Stimulated activated CD8-positive, alpha-beta memory T cell treated with anti-CD3 and anti-CD28 coated beads, Interleukin-2, amount 100 ng/mL, for 1 hour (primary cell): Measurements from ENCODE around the gene CHRM4.

Experiments
- DNase-seq, 2 donors: peaks; one replicate each; pipeline ENCODE4 v3.0.0-alpha.2; 2020; ENCODE audit warnings: low read depth in 2 of 2

Gene CHRM4

GRCh38 chr11:46402957-46403902 lies 11.7 kb upstream of the CHRM4 start:
- DNase-seq, result no peak

DNA sequence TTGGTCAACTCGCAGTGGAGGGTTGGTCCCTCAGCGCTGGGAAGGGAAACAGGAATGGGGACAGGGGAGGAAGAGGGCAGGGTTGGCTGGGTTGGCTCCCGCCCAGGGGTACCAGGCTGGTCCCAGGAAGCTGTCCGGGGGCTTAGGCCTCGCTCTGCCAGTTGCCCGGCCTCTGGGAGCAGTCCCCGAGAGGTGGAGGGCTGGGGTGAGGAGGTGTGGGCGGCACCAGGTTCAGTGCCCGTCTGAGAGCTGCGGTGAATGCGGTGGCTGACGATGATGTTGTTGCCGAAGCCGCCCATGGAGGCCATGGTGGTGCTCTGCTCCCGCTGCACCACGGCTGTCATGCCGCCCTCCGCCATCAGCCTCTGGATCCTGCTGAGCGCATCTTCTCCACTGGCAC lies 6.0 kb upstream of the CHRM4 start:
- DNase-seq, result no peak

DNA sequence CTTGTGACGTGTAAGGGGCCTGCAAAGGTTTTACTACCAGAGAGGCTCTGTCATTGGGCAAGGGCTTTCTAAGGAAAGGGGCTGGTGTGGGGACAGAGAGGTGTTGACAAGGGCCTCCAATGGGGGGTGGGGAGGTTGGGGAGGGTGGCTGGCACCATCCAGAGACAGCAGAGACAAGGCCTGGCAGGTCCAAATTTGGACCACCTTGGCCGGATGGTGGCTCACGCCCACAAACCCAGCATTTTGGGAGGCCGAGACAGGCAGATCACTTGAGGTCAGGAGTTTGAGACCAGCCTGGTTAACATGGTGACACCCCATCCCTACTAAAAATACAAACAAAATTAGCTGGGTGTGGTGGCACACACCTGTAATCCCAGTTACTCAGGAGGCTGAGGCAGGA lies 2.2 kb upstream of the CHRM4 start:
- no peak for DNase-seq

- DNase-seq, result no peak
These were observed 1.6 kb upstream of the CHRM4 start for GRCh38 chr11:46393231-46393616.

DNA sequence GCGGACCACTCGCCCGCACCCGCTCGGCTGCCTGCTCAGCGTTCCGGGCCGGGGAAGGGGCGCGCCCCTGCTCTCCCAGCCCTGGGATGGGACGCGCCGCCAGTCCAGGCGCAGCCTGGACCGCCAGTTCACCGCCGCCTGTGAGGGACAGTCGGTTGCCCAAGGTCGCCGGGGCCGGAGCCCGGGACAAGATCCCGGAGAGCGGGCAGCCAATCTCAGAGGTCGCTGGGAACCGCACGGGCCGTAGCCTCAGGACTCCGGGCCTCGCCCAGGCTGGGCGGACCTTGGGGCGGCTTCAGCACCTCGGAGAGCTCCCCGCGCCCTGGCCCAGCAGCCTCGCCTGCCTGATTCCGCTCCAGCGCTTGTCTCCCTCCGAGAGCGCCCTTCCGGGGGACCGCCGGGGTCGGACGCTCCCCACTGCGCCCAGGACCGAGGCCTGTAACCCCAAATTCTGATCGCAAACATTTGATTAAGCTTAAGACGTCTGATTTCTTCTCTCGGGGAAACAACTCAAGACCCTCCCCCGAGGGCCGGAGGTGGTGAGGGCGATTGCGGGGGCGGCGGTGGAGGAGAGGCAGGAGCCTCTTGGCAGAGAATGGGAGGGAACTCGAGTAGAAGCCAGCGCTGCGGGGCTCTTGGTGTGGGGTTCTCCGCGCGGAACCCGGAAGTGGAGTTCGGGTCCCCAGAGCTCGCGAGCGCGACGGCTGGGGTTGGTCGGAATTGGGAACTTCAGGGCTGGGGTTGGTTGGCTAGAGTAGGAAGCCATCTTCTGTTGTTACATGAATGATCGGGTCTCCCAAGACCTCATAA lies 1.1 kb upstream of the CHRM4 start:
- peak; percentile 55 to 58 for DNase-seq

DNA sequence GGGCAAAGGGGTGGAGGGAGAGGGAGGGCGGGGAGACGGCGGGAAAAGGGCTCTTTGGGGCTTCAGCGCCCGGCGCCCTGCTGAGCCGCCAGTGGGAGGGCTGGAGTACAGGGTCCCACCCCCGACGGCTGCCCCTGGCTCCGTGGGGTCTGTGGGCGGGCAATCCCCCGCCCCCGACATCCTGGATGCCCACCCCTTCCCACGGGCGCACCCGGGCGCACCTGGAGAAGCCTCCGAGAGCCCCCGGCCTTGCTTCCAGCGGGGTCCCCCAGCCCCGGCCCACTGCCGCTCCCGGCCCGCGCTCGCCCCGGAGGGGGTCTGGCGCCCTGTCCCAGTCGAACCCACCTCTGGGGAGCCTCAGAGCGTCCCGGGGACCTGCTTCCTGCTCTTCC lies 394 bp downstream of the CHRM4 start:
- no peak for DNase-seq

DNA sequence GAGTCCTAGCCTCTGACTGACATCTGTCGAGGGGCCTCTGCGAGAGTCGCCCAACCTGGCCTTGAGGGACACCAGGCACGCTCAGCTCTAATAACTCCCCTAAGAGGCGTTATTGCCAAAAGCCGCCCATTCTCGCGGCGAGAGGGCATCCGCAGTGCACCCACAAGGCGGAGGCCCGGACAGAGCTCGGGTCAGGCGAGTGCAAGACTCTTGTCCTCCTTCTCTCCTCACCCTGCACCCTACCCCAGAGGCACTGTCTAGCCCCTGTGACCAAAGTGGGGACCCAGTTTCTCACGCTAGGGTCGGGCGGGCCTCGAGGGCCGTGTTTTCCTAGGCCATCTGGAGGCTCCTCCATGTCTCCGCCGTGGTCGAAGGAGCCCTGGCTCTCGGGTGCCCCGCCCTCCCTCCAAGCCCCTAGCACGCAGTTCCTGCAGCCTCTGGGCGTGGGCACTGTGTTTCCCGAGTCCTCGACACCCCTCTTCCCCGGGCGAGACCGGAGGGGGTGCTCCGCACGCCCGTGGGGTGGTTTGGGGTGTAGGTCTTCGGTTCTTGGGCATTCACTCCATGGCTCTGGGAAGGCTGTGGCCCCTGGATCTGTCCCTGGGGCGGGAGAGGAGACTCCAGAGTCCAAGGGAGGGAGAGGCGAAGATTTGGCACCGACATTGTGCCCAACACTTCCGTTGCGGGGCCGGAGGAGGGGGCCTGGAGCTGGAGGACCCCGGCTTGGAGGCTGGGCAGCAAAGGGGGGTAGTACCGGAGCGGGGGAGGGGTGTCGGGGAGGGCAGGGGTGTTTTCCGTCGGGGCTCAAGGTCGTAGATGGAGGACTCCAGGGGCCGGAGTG lies 1.0 kb downstream of the CHRM4 start:
- DNase-seq, result no peak

GRCh38 chr11:46389450-46390330 lies 1.9 kb downstream of the CHRM4 start:
- no peak for DNase-seq

- DNase-seq, result no peak
These were observed 2.7 kb downstream of the CHRM4 start for GRCh38 chr11:46388619-46389449.

DNA sequence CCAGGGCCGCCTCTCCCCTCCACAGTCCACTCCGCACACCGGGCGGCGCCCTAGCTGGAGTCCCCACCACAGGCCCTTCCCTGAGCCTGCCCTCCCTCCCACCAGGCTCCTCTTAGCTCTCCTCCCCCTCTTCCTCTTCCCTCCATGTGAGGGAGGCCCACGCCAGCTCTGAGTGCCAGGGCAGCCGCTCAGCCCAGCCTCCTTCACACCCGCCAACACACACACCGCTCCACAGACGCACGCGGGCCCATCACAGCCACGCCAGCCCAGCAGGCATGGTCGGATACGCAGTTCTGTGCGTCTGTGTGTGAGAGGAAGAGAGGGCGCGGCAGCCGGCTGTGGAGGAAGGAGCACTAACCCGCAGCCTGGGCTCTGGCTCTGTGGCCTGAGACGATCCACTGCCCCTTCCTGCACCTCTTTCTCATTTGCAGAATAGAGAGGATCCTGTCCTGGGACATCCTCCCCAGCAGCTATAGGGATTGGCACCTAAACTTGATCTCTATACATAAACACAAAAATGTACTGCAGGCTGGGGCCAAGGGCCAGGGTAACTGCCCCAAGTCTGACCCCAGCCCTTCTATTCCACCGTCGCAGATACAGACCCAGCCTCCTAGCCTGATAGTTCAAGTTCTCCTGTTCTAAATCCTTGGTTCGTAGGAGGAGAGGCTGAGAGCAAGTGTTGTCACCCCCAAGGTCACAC lies 3.5 kb downstream of the CHRM4 start:
- DNase-seq, result no peak

GRCh38 chr11:46387456-46387855 lies 4.1 kb downstream of the CHRM4 start:
- DNase-seq, result no peak

DNA sequence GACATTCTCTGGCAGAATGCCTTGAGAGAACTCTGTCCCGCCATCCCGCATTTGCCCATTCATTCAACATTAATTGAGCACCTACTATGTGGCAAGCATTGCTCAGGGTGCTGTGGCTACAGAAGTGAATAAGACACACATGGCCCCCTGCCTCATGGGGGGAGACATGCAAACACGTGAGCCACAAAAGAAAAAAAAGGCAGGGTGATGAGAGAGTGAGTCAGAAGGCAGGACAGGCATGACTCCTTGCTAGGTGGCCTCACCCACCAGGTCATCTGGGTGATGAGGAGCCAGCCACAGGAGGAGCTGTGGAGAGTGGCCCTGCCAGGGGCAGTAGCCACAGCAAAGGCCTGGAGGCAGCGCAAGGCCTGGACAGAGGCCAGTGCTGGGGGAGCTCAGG lies 4.9 kb downstream of the CHRM4 start:
- no peak for DNase-seq

- DNase-seq, result no peak
These were observed 5.5 kb downstream of the CHRM4 start for GRCh38 chr11:46386005-46386578.

DNA sequence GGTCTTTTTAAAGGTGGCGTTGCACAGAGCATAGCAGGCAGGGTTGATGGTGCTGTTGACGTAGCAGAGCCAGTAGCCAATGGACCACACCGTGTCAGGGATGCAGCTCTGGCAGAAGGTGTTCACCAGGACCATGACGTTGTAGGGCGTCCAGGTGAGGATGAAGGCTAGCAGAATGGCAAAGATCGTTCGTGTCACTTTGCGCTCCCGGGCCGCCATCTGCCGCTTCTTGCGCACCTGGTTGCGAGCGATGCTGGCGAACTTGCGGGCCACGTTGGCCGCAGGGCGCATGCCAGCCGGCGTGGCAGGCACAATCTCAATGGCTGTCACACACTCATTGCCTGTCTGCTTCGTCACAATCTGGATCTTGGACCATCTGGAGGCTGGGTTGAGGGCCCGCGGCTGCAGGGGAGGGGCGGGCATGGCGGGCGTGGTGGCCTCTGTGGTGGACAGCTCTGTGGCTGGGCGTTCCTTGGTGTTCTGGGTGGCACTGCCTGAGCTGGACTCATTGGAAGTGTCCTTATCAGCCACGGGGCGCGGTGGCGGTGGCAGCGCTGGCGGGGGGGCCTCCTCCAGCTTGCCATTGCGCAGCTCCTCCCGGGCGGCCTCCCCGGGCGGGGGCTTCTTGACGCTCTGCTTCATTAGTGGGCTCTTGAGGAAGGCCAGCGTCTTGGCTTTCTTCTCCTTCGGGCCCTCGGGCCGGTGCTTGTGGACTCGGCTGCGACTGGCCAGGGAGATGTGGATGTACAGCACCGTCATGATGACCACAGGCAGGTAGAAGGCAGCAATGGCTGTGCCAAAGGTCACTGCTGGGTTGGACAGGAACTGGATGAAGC lies 6.2 kb downstream of the CHRM4 start:
- DNase-seq, result no peak

DNA sequence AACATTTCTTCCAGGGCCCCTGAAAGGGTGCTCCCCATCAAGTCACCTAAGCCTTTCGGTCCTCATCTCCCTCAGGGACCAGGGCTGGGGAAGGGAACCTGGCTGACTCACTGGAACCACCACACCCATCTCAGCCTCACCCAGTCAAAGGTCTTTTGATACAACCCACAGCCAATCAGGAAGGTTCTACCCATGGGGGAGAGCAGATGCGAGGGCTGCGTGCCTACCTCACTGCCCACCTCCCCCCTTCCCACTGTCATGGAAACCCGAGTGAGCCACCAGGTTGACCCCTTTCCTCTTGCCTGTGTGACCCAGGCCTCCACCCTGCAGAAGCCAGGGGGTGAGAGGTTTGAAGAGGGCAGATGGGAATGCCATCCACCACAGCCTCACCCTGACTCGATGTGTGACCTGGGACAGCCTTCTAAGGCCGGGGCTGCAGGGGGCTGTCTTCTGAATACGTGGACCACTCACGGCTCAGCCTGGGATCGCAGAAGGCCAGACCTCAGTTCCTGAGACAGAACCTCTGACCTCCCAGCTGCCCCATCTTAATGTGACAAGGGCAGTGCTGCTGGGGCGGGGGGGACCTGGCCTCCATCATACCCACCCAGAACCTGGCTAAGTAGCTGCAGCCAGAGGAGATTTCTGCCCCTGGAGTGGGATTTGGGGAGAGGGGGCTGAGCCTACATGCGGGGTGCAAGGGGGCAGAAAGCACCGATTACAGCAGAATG lies 7.4 kb downstream of the CHRM4 start:
- no peak for DNase-seq

DNA sequence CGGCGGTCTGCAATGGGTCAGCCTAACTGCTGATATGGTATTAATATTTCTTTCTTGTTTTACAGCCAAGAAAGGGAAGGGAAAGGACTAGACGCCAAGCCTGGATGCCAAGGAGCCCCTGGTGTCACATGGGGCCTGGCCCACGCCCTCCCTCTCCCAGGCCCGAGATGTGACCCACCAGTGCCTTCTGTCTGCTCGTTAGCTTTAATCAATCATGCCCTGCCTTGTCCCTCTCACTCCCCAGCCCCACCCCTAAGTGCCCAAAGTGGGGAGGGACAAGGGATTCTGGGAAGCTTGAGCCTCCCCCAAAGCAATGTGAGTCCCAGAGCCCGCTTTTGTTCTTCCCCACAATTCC lies 8.2 kb downstream of the CHRM4 start:
- no peak for DNase-seq

DNA sequence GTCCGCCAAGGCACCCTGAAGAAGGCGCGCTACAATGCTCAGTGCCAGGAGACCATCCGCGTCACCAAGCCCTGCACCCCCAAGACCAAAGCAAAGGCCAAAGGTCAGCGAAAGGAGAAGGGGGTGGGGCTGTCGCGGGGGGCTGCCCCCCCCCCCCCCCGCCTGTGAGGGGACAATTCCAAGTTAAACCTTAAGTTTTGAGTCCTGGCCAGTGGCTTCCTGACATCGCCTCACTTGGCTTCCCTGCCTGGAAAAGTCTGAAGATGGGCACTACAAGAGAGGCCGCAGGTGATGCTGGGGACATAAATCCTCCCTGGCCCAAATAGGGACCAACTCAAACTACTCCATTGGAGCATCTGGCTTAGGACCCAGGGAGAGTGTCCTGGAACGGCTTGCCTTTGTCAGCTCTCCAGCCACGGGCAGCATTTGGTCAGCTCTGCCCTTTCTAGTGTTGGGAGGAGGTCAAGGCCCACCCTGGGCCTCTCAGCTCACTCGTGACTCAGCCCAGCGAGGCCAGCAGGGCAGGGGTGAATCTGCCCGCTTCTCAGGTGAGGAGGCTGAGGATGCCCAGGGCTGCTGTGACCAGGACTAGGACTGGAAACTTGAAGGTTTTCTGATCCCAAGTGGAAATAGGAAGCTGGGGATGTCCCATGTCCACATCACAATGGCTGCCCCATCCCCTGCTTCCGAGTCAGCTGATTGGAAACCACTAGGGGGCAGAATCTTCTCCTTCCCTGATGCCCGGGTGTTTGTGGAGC lies 8.8 kb downstream of the CHRM4 start:
- no peak for DNase-seq
